ENCODE measurements around the gene ACTL6B. TPM values are rescaled to one million over a fixed set of nuclear protein-coding genes. Genes with fewer than 3 reads are reported as not detected.

The ACTL6B gene
- polyA plus RNA-seq, 1 donor (not counting 4 experiments of a cell fraction or from before 2014, with no cell fraction given): not detected

DNA sequence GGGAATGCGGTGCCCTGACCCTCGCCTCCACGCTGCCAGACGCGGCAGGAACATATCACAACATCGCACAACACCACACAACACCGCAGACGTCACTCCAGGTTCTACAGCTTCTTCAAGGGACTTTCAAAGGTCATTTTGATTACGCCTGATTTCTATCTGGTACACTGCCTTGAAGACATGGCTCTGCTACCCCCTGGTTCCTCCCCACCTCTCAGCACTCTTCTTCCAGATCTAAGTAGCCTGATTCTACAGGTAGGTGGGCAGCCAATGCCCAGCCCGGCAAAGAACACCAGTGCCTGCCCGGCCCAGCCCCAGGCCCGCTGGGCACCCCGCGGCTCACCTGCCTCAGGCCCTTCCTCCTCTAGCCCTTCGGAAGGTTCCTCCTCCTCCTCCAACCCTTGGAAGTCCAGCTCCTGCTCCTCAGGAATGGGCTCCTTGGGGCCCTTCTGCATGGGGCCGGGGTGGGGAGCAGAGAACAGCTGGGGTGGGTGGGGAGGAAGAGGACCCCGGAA is 29.4 kb upstream of the ACTL6B start:
- Histone ChIP-seq H3K27me3 (ENCODE audit: control insufficient read depth, extremely low read depth, insufficient read depth, low read length) (no peaks in the 10 kb centered on the region), H3K4me2 (ENCODE audit: control insufficient read depth, extremely low read depth, insufficient read depth, low read depth, low read length) (no peak overlapping the region), H3K79me2 (ENCODE audit: control insufficient read depth, insufficient read depth, low read length) (peaks cover 21% of the 10 kb centered on the region), H2AFZ (ENCODE audit: control insufficient read depth, low read length) (no peak overlapping the region), H3K4me3 (ENCODE audit: control insufficient read depth in 2 of 3, extremely low read depth in 1 of 3, insufficient read depth in 2 of 3, low read depth in 1 of 3, low read length in 3 of 3) (no peak overlapping the region), H3K9me1 (ENCODE audit: control insufficient read depth, extremely low read depth, insufficient read depth, low read length) (no peaks in the 10 kb centered on the region), H3K9ac (ENCODE audit: control insufficient read depth, extremely low read depth, insufficient read depth, low read length) (no peak overlapping the region), H3K9me3 (ENCODE audit: control insufficient read depth, low read depth, low read length) (no peaks in the 10 kb centered on the region), H3K27ac (ENCODE audit: control insufficient read depth, insufficient read depth, low read length) (no peak overlapping the region), H4K20me1 (ENCODE audit: control insufficient read depth, extremely low read depth, insufficient read depth, low read length) (peaks cover 6% of the 10 kb centered on the region), H3K4me1 (ENCODE audit: control insufficient read depth, extremely low read depth, insufficient read depth, low read length) (no peaks in the 10 kb centered on the region), H3K36me3 (ENCODE audit: control insufficient read depth in 2 of 2, extremely low read depth in 1 of 2, insufficient read depth in 2 of 2, low read length in 2 of 2) (peaks cover 20 to 23% of the 10 kb centered on the region in 2 experiments)
- dilution Hi-C loops (cut with MboI; ENCODE audit: extremely low pct_ligation_motif_present, low sequenced_read_pairs): no loop called here
- TF ChIP-seq EZH2 (IDR thresholded peaks at IDR 0.05; ENCODE audit: low read length): no peak
- TF ChIP-seq, protein P1, sequence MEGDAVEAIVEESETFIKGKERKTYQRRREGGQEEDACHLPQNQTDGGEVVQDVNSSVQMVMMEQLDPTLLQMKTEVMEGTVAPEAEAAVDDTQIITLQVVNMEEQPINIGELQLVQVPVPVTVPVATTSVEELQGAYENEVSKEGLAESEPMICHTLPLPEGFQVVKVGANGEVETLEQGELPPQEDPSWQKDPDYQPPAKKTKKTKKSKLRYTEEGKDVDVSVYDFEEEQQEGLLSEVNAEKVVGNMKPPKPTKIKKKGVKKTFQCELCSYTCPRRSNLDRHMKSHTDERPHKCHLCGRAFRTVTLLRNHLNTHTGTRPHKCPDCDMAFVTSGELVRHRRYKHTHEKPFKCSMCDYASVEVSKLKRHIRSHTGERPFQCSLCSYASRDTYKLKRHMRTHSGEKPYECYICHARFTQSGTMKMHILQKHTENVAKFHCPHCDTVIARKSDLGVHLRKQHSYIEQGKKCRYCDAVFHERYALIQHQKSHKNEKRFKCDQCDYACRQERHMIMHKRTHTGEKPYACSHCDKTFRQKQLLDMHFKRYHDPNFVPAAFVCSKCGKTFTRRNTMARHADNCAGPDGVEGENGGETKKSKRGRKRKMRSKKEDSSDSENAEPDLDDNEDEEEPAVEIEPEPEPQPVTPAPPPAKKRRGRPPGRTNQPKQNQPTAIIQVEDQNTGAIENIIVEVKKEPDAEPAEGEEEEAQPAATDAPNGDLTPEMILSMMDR (optimal IDR thresholded peaks at IDR 0.05 in 1 of 3, IDR thresholded peaks at IDR 0.05 in 1 of 3, conservative IDR thresholded peaks at IDR 0.05 in 1 of 3; ENCODE audit: extremely low read depth in 1 of 3, insufficient read depth in 2 of 3, low read length in 3 of 3): no peak
- no peak for DNase-seq (ENCODE audit: low read depth, low spot score)
- FAIRE-seq: no peak

- peaks cover 18% of the 10 kb centered on the region for H3K79me2 ChIP-seq (ENCODE audit: control insufficient read depth, insufficient read depth, low read length)
- no peak overlapping the region for H2AFZ ChIP-seq (ENCODE audit: control insufficient read depth, low read length)
- DNase-seq (ENCODE audit: low read depth, low spot score) (no peak), FAIRE-seq (no peak)
- TF ChIP-seq EZH2 (IDR thresholded peaks at IDR 0.05; ENCODE audit: low read length): no peak
- TF ChIP-seq, protein P1 (optimal IDR thresholded peaks at IDR 0.05 in 1 of 3, IDR thresholded peaks at IDR 0.05 in 1 of 3, conservative IDR thresholded peaks at IDR 0.05 in 1 of 3; ENCODE audit: extremely low read depth in 1 of 3, insufficient read depth in 2 of 3, low read length in 3 of 3): no peak
- no peak overlapping the region for H3K27ac ChIP-seq (ENCODE audit: control insufficient read depth, insufficient read depth, low read length)
- H3K9me3 ChIP-seq (ENCODE audit: control insufficient read depth, low read depth, low read length): no peaks in the 10 kb centered on the region
- no peaks in the 10 kb centered on the region for H3K9me1 ChIP-seq (ENCODE audit: control insufficient read depth, extremely low read depth, insufficient read depth, low read length)
- H3K4me3 ChIP-seq (ENCODE audit: control insufficient read depth in 2 of 3, extremely low read depth in 1 of 3, insufficient read depth in 2 of 3, low read depth in 1 of 3, low read length in 3 of 3): no peak overlapping the region
- no peak overlapping the region for H3K9ac ChIP-seq (ENCODE audit: control insufficient read depth, extremely low read depth, insufficient read depth, low read length)
- dilution Hi-C loops (cut with MboI; ENCODE audit: extremely low pct_ligation_motif_present, low sequenced_read_pairs): no loop called here
- peaks cover 4% of the 10 kb centered on the region for H4K20me1 ChIP-seq (ENCODE audit: control insufficient read depth, extremely low read depth, insufficient read depth, low read length)
- H3K4me2 ChIP-seq (ENCODE audit: control insufficient read depth, extremely low read depth, insufficient read depth, low read depth, low read length): no peak overlapping the region
- peaks cover 23% of the 10 kb centered on the region in 2 experiments for H3K36me3 ChIP-seq (ENCODE audit: control insufficient read depth in 2 of 2, extremely low read depth in 1 of 2, insufficient read depth in 2 of 2, low read length in 2 of 2)
- H3K27me3 ChIP-seq (ENCODE audit: control insufficient read depth, extremely low read depth, insufficient read depth, low read length): no peaks in the 10 kb centered on the region
- H3K4me1 ChIP-seq (ENCODE audit: control insufficient read depth, extremely low read depth, insufficient read depth, low read length): peaks cover 2% of the 10 kb centered on the region
Observed at GRCh38 chr7:100685049-100685605, 28.9 kb upstream of the ACTL6B start.
